NCI-H526 (cell line): ENCODE results near the gene CYP4F8.

ENCODE experiments used
- DNase-seq, 2 experiments: peaks; one replicate each; lab custom pipeline; 2025; lab: John Stamatoyannopoulos, UW

Gene CYP4F8

GRCh38 chr19:15616183-15616582 lies 1.2 kb downstream of the CYP4F8 start:
- no peak for DNase-seq

DNA sequence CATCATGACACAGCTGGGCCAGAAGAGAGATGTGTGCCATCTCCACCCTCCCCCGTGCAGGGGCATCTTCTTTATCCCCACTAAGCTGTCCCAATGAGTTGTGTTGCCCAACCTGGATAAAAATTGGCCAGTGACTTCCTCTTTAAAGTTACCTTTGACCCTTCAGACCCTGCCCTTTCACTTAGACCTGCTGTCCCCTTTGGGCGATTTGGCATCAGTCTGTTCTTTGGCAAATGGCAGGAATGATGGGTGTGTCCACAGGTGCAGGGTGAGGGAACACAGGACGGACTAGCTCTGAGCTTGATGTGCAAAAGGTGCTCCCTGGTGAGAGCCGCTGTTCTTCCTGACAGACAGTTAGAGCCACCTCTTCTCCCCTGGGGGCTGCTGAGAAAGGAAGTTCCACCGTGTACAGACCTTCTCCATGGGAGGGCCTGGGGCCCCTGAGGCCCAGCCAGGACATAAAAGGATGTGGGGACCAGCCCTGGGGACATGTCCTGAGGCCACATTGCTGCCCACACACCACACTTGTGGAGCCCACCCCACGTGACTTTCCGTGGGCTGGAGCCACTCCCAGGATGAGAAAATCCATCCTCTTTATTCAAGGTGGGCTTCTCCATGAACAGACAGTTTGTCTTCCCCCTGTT lies 1.7 kb downstream of the CYP4F8 start:
- DNase-seq: no peak

- no peak for DNase-seq
Measured at GRCh38 chr19:15618321-15618720, 3.3 kb downstream of the CYP4F8 start.

DNA sequence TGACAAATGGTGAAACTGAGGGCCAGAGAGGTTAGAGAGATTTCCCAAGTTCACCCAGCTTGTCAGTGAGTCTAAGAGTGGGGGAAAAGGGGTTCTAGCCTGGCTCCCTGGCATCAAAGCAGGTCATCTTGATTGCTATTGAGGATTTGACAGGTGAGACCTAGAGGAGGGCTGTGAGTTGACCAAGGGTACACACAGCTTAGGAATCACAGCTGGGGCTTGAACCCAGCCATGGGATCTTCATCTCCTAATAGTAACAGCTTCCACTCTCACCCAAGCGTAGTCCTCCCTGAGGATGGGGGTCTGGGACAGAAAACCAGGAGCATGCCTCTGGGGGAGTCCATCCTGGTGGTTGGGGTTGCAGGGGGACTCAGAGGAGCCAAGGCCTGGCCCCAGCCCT lies 6.8 kb downstream of the CYP4F8 start:
- no peak for DNase-seq

DNA sequence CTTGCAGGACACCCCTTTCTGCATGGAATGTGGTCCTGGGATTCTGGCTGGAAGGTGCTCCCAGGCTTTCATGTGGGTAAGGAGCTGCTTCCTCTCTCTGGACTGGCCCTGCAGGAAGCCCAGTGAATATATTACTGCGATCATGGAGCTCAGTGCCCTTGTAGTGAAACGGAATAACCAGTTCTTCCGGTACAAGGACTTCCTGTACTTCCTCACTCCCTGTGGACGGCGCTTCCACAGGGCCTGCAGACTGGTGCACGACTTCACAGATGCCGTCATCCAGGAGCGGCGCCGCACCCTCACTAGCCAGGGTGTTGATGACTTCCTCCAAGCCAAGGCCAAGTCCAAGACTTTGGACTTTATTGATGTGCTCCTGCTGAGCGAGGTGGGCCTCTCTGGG lies 8.0 kb downstream of the CYP4F8 start:
- no peak for DNase-seq

- DNase-seq: no peak
Measured at GRCh38 chr19:15623711-15624318, 8.8 kb downstream of the CYP4F8 start.

DNA sequence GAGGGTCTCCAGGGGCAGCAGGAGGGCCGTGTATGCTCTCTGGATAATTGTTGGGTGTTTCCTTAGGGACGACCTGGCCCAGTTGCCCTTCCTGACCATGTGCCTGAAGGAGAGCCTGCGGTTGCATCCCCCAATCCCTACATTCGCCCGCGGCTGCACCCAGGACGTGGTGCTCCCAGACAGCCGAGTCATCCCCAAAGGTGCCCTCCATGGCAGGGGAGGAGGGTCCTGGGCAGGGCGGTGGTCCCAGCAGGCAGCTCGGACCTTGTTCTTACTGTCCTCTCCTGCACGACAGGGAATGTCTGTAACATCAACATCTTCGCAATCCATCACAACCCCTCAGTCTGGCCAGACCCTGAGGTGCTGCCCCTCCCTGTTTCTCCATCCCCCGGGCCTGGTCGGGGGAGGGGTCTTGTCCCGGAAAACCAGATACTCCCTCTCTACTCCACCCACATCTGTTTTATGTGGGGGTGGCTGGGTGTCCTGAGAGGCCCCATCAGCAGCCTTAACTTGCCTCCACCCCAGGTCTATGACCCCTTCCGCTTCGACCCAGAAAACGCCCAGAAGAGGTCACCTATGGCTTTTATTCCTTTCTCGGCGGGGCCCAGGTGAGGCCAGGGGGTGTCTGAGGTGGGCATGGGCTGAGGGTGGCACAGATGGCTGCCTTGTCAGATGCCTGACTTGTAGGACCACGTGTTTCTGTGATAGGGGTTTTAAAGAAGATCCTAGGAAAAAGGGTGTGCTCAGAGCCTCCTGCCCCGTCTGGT lies 13.4 kb downstream of the CYP4F8 start:
- DNase-seq: no peak

DNA sequence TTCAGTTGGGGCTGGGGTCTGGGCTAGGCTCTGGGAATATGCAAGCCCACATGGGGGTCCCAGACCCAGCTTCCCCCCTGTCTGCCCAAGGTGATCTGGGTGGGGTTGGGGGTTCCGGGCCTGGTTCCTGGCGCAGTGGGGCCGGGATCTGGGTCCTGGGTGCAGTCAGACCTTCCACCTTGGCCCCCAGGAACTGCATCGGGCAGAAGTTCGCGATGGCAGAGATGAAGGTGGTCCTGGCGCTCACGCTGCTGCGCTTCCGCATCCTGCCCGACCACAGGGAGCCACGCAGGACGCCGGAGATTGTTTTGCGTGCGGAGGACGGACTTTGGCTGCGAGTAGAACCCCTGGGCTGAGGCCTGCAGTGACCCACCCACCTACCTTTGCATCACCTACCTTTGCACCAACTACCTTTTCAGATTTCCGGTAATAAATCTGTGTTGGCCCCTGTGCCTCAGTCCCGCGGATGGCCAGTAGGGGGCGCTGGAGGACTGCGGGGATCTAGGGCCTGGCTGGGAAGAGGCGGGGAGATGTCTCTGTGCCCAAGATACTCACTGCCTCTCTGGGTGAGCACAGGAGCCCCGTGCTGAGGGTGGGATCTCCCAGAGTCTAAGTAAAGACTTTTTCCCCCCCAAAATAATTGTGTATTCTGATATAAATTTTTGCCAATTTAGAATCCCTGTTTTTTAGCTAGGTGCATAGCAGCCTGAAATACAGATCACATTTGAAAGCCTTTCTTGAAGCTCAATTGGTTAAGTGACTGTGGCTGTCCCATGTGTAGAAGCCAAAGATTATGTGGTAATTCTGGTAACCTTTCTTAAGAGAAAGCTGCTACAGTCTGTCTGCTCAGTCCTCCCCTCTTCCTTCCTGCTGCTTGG lies 14.2 kb downstream of the CYP4F8 start:
- peak; percentile 5 to 67 for DNase-seq

DNA sequence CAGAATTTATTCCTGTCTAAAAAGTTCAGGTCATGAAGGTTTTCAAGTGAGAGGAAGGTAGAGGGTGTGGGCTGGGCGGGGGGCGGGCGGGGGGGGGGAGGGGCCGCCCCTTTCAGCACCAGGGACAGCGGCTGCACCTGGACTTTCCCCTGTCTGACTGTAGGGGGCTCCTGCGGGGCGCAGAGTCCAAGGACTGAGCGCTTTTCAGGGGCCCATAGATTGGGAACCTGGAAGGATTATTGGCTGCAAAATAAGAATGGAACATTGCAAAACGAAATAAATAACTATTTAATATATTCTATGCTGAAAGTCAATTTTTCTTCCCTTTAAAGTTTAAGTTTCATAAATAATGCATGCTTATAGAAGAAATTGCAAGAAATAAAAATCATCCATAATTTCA lies 16.8 kb downstream of the CYP4F8 start:
- DNase-seq: peak in 1 of 2 experiments; percentile 38

GRCh38 chr19:15633082-15633835 lies 18.2 kb downstream of the CYP4F8 start:
- no peak for DNase-seq

DNA sequence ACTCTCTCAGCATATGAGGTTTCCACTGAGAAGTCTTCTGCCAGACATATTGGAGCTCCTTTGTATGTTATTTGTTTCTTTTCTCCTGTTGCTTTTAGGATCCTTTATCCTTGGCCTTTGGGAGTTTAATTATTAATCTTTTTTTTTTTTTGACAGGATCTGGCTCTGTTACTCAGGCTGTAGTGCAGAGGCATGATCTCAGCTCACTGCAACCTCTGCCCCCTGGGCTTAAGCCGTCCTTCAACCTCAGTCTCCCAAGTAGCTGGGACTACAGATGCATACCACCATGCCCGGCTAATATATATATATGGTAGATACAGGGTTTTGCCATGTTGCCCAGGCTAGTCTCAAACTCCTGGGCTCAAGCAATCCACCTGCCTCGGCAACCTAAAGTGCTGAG lies 19.1 kb downstream of the CYP4F8 start:
- DNase-seq: no peak

DNA sequence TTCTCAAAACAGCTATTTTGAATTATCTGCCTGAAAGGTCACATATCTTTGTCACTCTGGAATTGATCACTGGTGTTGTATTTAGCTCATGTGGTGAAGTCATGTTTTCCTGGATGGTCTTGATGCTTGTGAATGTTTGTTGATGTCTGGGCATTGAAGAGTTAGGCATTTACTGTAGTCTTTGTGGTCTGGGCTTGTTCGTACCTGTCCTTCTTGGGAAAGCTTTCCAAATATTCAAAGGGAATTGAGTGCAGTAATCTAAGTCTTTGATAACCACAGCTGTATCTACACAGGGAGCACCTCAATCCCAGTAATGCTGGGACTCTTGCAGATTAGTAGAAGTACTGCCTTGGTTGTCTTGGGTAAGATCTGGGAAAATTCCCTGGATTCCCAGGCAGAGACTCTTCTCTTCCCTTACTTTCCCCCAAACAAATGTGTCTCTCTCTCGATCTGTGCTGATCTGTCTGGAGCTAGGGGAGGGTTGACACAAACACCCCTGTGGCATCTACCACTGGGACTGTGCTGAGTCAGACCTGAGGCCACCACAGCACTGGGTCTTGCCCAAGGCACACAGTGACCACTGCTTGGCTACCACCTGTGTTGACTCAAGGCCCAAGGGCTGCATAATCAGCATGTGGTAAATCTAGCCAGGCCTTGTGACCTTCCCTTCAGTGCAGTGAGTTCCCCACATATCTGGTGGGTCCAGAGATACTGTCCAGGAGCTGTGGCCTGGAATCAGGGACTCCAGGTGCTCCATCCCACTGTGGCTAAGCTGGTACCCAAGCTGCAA lies 20.2 kb downstream of the CYP4F8 start:
- DNase-seq: no peak

DNA sequence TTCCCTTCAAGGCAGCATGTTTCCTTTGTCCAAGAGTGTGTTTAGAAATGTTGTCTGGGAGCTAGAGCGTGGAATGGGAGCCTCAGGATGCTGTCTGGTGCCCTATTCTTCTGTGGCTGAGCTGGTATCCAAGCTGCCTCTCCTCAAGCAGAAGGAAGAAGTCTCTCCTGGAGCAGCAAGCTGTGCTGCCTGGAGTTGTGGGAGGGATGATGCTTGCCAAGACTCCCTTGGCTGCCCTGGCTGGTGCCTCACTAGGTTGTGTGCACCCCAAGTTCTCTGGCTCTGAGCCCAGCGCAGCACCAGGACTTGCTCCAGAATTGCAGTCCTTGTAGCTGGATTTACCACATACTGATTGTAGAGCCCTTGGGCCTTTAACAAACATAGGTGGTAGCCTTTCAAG lies 21.0 kb downstream of the CYP4F8 start:
- DNase-seq: no peak

- no peak for DNase-seq
Measured at GRCh38 chr19:15639596-15639995, 24.6 kb downstream of the CYP4F8 start.

DNA sequence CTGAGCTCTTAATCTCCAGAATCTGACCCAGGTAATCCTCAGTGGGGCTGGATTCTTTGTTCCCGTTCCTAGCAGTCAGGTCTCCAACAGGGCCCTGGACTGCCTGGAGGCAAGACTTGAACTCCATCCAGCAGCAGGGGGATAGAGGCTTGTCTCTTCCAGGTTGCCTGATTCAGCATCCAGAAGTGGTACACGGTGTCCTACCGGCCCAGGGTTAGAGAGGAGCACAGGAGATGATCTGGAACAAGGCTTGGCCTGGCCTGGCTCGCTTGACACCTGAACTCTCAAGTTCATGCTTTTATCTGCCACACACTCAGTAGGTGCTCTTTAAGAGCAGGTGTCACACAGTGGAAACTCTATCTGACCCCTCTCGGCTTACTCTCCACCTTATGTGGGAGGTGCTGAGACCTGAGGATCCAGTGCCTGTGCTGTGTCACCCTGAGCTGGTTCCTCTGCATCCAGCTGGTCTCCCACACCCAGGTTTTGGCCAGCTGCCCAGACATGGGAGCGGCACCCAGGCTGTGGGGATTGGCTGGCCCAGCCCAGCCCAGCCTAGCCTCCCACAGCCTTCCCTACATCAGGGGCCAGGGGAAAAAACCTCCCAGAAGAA lies 25.4 kb downstream of the CYP4F8 start, which contains the start of gene CYP4F3:
Gene CYP4F3 (plus strand): TSS at position 604 of the 610 bp plus-strand sequence. CDS start 519 bp downstream, outside the sequence.
- no peak for DNase-seq

DNA sequence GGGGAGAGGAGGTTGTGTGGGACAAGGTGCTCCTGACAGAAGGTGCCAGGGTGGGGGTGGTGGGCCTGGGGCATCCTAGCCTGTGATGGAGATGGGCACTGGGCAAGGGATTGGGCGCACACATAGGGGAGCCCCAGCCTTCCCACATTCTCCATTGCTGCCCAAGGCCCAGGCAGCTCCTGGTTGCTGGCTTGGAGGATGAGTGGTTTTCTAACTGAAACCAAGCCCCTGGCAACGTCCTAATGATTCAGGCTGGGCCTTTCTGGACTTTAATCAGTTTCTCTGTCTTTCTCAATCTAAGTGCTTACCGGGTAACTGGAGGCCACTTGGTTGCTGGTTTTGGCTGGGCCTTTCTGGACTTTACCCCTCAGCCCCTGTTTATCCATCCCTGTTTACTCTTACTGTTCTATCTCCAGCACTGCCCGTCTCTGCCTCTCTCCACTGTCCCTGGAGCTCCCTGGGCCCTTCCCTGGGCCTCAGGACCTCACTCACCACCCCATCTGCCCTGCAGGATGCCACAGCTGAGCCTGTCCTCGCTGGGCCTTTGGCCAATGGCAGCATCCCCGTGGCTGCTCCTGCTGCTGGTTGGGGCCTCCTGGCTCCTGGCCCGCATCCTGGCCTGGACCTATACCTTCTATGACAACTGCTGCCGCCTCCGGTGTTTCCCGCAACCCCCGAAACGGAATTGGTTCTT lies 26.0 kb downstream of the CYP4F8 start:
- no peak for DNase-seq

DNA sequence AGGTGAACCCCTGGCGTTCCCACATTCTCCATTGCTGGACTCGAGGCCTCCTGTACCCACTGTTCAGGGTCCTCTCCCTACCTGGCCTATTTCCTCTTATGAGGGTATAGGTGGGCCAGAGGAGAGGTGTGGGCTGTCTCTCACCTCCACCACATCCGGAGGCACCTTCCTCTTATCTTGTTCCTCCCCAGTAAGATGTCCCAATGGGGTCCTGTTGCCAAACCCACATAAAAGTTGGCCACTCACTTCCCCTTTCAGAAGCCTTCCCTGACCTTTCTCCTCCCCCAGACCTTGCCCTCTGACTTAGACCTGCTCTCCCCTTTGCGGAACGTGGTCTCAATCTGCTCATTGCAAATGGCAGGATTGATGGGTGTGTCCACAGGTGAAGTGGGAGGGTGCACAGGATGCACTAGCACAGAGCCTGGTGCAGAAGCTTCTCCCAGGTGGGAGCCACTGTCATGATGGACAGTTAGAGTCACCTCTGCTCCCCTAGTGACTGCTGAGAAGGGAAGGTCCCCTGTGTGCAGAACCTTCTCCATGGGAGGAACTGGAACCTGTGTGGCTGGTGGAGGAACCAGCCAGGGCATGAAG lies 27.0 kb downstream of the CYP4F8 start:
- no peak for DNase-seq

- no peak for DNase-seq
Measured at GRCh38 chr19:15642807-15643206, 27.8 kb downstream of the CYP4F8 start.

GRCh38 chr19:15643387-15643786 lies 28.4 kb downstream of the CYP4F8 start:
- DNase-seq: no peak
